GM23338 (cell line): ENCODE results near the gene SEMA5A. TPM values are rescaled to one million over a fixed set of nuclear protein-coding genes. Genes with fewer than 3 reads are reported as not detected.

ENCODE experiments used
- ATAC-seq: fragments of 200-7000 bp; cut with Tn5 transposase; 3 replicates; pipeline ENCODE4 v1.9.1; 2020
- DNase-seq: peaks from one replicate; pipeline ENCODE4 v3.0.0-alpha.2; 2015; ENCODE audit warnings: low spot score
- H2AFZ ChIP-seq: fragments of 200-600 bp; sonication (generic); 2 replicates; pipeline ENCODE4 v1.8.0; 2016; ENCODE audit warnings: antibody characterized with exemption, mild to moderate bottlenecking, moderate library complexity
- H3F3A ChIP-seq: fragments of 200-600 bp; sonication (generic); replicated peaks from 2 replicates; pipeline ENCODE4 v1.8.0; 2017; ENCODE audit warnings: antibody characterized with exemption, mixed run types, low read depth
- H3K27ac ChIP-seq: fragments of 200-600 bp; sonication (generic); 2 replicates; pipeline ENCODE4 v1.6.1; 2016; ENCODE audit warnings: low read depth
- H3K27me3 ChIP-seq: fragments of 200-600 bp; sonication (generic); 2 replicates; pipeline ENCODE4 v1.8.0; 2016; ENCODE audit warnings: mild to moderate bottlenecking, mixed run types, moderate library complexity; ENCODE audit not compliant: insufficient read depth
- H3K36me3 ChIP-seq: fragments of 200-600 bp; sonication (generic); 2 replicates; pipeline ENCODE4 v1.8.0; 2016; ENCODE audit warnings: mild to moderate bottlenecking; ENCODE audit not compliant: insufficient read depth
- H3K4me1 ChIP-seq: fragments of 200-600 bp; sonication (generic); 2 replicates; pipeline ENCODE4 v1.8.0; 2016; ENCODE audit warnings: mild to moderate bottlenecking, moderate library complexity; ENCODE audit not compliant: insufficient read depth
- H3K4me2 ChIP-seq: fragments of 200-600 bp; sonication (generic); 2 replicates; pipeline ENCODE4 v1.7.1; 2017; ENCODE audit warnings: mixed run types
- H3K4me3 ChIP-seq: fragments of 200-600 bp; sonication (generic); 2 replicates; pipeline ENCODE4 v1.6.1; 2016; ENCODE audit warnings: mixed run types
- H3K79me2 ChIP-seq: fragments of 200-600 bp; sonication (generic); replicated peaks from 2 replicates; pipeline ENCODE4 v1.8.0; 2017; ENCODE audit warnings: mild to moderate bottlenecking; ENCODE audit not compliant: insufficient read depth
- H3K9me2 ChIP-seq: fragments of 200-600 bp; sonication (generic); 2 replicates; pipeline ENCODE4 v1.8.0; 2017; ENCODE audit not compliant: insufficient read depth
- H4K20me1 ChIP-seq: fragments of 200-600 bp; sonication (generic); replicated peaks from 2 replicates; pipeline ENCODE4 v1.8.0; 2017; ENCODE audit warnings: mild to moderate bottlenecking; ENCODE audit not compliant: insufficient read depth
- H3K27ac Mint-ChIP-seq: 2 replicates; pipeline ENCODE4 v1.8.0; 2020; ENCODE audit warnings: inconsistent platforms, mild to moderate bottlenecking, moderate library complexity, mixed read lengths
- H3K27me3 Mint-ChIP-seq: 3 replicates; pipeline ENCODE4 v1.8.0; 2022; ENCODE audit warnings: low read depth, mild to moderate bottlenecking, moderate library complexity, mixed read lengths, inconsistent platforms; ENCODE audit not compliant: insufficient read depth, poor library complexity
- H3K36me3 Mint-ChIP-seq: 3 replicates; pipeline ENCODE4 v1.8.0; 2021; ENCODE audit warnings: low read depth, mild to moderate bottlenecking, inconsistent platforms, moderate library complexity, mixed read lengths
- H3K4me1 Mint-ChIP-seq: 3 replicates; pipeline ENCODE4 v1.8.0; 2020; ENCODE audit warnings: mild to moderate bottlenecking, inconsistent platforms, mixed read lengths
- H3K4me3 Mint-ChIP-seq: 3 replicates; pipeline ENCODE4 v1.8.0; 2021; ENCODE audit warnings: moderate library complexity, mild to moderate bottlenecking, inconsistent platforms, mixed read lengths
- H3K9me3 Mint-ChIP-seq: 3 replicates; pipeline ENCODE4 v1.8.0; 2020; ENCODE audit warnings: moderate library complexity, mild to moderate bottlenecking, inconsistent platforms, mixed read lengths
- CREB1 ChIP-seq: fragments of 250-450 bp; sonication (Bioruptor Pico); IDR thresholded peaks from 2 replicates; pipeline ENCODE4 v1.5.0; 2020; ENCODE audit warnings: low read depth, mild to moderate bottlenecking, moderate library complexity
- JUNB ChIP-seq: IDR thresholded peaks from one replicate; pipeline ENCODE4 v1.6.1; 2016; ENCODE audit warnings: antibody characterized with exemption; ENCODE audit not compliant: unreplicated experiment
- NANOG ChIP-seq: IDR thresholded peaks from 2 replicates; pipeline ENCODE4 v1.6.1; 2016; ENCODE audit warnings: antibody characterized with exemption, borderline replicate concordance
- STAT1 ChIP-seq: IDR thresholded peaks from one replicate; pipeline ENCODE4 v1.6.1; 2016; ENCODE audit warnings: antibody characterized with exemption; ENCODE audit not compliant: unreplicated experiment
- ZNF114 ChIP-seq: fragments of 250-450 bp; sonication (Bioruptor Pico); IDR thresholded peaks from 2 replicates; pipeline ENCODE4 v1.5.0; 2020; ENCODE audit warnings: mild to moderate bottlenecking, moderate library complexity
- ZNF331 ChIP-seq: fragments of 250-450 bp; sonication (Bioruptor Pico); IDR thresholded peaks from 2 replicates; pipeline ENCODE4 v1.5.0; 2020; ENCODE audit warnings: low read depth, mild to moderate bottlenecking, moderate library complexity
- polyA plus RNA-seq: library from polyadenylated mRNA; unstranded; fragments of >200 nt; fragmentation: Nextera tagmentation; extraction: Ambion mirVana; gene quantifications from 2 replicates; pipeline ENCODE4 v1.2.1, GENCODE V29; 2016
- total RNA-seq: library from RNA; depleted of rRNA; stranded (reverse); fragments of >200 nt; shearing (Covaris generic); gene quantifications from 2 replicates; pipeline ENCODE4 v1.2.3, GENCODE V29; 2014
- TF ChIP-seq, protein P1 (sequence below): fragments of 250-450 bp; sonication (Bioruptor Pico); IDR thresholded peaks from 2 replicates; pipeline ENCODE4 v1.5.0; 2020; ENCODE audit warnings: mild to moderate bottlenecking, moderate library complexity
- TF ChIP-seq, protein P2 (sequence below): IDR thresholded peaks from 2 replicates; pipeline ENCODE4 v1.6.1; 2016; ENCODE audit warnings: antibody characterized with exemption
- TF ChIP-seq, protein P3 (sequence below): IDR thresholded peaks from one replicate; pipeline ENCODE4 v1.6.1; 2018; ENCODE audit warnings: antibody characterized with exemption; ENCODE audit not compliant: unreplicated experiment

SEMA5A gene
- total and polyA plus RNA-seq, 2 experiments from 2014 or later: 2.1 to 8.1 TPM

DNA sequence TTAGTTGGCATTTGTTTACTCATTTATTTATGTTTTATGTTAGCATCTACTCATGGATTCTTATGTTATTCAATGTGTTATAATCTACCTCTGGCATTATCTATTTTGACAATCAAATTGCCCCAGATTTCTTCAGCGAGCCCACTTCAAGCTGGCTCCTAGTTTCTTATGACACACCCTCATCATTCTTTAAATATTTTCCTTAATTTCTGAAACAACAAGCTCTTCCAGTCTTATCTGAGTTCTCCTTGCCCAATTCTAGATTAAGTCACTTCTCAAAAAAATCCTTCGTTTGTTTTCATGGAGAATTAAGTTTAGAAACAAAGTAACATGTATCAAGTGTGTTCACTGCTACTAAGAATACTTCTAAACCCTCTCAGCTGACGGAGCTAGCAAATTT lies 229.8 kb downstream of the SEMA5A start:
- no peak for ATAC-seq
- H3K4me2 ChIP-seq: no peak overlapping the region
- no peak overlapping the region for H3K27ac Mint-ChIP-seq

More for the DNA sequence above, 229.8 kb downstream of the SEMA5A start:
- H3K4me3 Mint-ChIP-seq: no peak overlapping the region
- Histone ChIP-seq H3F3A (no peaks in the 10 kb centered on the region), H3K9me2 (no peaks in the 10 kb centered on the region), H3K4me3 (no peak overlapping the region), H3K27ac (no peak overlapping the region), H3K27me3 (no peaks in the 10 kb centered on the region), H2AFZ (no peak overlapping the region), H4K20me1 (no peaks in the 10 kb centered on the region), H3K79me2 (no peaks in the 10 kb centered on the region), H3K36me3 (no peaks in the 10 kb centered on the region), H3K4me1 (no peaks in the 10 kb centered on the region)
- no peaks in the 10 kb centered on the region for H3K36me3 Mint-ChIP-seq
- no peaks in the 10 kb centered on the region for H3K27me3 Mint-ChIP-seq
- H3K9me3 Mint-ChIP-seq: no peaks in the 10 kb centered on the region
- H3K4me1 Mint-ChIP-seq: no peaks in the 10 kb centered on the region
- no peak for DNase-seq
- TF ChIP-seq, protein P1, sequence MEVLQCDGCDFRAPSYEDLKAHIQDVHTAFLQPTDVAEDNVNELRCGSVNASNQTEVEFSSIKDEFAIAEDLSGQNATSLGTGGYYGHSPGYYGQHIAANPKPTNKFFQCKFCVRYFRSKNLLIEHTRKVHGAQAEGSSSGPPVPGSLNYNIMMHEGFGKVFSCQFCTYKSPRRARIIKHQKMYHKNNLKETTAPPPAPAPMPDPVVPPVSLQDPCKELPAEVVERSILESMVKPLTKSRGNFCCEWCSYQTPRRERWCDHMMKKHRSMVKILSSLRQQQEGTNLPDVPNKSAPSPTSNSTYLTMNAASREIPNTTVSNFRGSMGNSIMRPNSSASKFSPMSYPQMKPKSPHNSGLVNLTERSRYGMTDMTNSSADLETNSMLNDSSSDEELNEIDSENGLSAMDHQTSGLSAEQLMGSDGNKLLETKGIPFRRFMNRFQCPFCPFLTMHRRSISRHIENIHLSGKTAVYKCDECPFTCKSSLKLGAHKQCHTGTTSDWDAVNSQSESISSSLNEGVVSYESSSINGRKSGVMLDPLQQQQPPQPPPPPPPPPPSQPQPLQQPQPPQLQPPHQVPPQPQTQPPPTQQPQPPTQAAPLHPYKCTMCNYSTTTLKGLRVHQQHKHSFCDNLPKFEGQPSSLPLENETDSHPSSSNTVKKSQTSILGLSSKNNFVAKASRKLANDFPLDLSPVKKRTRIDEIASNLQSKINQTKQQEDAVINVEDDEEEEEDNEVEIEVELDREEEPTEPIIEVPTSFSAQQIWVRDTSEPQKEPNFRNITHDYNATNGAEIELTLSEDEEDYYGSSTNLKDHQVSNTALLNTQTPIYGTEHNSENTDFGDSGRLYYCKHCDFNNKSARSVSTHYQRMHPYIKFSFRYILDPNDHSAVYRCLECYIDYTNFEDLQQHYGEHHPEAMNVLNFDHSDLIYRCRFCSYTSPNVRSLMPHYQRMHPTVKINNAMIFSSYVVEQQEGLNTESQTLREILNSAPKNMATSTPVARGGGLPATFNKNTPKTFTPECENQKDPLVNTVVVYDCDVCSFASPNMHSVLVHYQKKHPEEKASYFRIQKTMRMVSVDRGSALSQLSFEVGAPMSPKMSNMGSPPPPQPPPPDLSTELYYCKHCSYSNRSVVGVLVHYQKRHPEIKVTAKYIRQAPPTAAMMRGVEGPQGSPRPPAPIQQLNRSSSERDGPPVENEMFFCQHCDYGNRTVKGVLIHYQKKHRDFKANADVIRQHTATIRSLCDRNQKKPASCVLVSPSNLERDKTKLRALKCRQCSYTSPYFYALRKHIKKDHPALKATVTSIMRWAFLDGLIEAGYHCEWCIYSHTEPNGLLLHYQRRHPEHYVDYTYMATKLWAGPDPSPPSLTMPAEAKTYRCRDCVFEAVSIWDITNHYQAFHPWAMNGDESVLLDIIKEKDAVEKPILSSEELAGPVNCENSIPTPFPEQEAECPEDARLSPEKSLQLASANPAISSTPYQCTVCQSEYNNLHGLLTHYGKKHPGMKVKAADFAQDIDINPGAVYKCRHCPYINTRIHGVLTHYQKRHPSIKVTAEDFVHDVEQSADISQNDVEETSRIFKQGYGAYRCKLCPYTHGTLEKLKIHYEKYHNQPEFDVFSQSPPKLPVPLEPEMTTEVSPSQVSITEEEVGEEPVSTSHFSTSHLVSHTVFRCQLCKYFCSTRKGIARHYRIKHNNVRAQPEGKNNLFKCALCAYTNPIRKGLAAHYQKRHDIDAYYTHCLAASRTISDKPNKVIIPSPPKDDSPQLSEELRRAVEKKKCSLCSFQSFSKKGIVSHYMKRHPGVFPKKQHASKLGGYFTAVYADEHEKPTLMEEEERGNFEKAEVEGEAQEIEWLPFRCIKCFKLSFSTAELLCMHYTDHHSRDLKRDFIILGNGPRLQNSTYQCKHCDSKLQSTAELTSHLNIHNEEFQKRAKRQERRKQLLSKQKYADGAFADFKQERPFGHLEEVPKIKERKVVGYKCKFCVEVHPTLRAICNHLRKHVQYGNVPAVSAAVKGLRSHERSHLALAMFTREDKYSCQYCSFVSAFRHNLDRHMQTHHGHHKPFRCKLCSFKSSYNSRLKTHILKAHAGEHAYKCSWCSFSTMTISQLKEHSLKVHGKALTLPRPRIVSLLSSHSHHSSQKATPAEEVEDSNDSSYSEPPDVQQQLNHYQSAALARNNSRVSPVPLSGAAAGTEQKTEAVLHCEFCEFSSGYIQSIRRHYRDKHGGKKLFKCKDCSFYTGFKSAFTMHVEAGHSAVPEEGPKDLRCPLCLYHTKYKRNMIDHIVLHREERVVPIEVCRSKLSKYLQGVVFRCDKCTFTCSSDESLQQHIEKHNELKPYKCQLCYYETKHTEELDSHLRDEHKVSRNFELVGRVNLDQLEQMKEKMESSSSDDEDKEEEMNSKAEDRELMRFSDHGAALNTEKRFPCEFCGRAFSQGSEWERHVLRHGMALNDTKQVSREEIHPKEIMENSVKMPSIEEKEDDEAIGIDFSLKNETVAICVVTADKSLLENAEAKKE (CRISPR knock-in tag): no peak
- TF ChIP-seq JUNB (no peak), CREB1 (CRISPR knock-in tag) (no peak), STAT1 (no peak), NANOG (no peak), ZNF331 (no peak), ZNF114 (CRISPR knock-in tag) (no peak)
- TF ChIP-seq, protein P2, sequence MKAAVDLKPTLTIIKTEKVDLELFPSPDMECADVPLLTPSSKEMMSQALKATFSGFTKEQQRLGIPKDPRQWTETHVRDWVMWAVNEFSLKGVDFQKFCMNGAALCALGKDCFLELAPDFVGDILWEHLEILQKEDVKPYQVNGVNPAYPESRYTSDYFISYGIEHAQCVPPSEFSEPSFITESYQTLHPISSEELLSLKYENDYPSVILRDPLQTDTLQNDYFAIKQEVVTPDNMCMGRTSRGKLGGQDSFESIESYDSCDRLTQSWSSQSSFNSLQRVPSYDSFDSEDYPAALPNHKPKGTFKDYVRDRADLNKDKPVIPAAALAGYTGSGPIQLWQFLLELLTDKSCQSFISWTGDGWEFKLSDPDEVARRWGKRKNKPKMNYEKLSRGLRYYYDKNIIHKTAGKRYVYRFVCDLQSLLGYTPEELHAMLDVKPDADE: no peak
- TF ChIP-seq, protein P3, sequence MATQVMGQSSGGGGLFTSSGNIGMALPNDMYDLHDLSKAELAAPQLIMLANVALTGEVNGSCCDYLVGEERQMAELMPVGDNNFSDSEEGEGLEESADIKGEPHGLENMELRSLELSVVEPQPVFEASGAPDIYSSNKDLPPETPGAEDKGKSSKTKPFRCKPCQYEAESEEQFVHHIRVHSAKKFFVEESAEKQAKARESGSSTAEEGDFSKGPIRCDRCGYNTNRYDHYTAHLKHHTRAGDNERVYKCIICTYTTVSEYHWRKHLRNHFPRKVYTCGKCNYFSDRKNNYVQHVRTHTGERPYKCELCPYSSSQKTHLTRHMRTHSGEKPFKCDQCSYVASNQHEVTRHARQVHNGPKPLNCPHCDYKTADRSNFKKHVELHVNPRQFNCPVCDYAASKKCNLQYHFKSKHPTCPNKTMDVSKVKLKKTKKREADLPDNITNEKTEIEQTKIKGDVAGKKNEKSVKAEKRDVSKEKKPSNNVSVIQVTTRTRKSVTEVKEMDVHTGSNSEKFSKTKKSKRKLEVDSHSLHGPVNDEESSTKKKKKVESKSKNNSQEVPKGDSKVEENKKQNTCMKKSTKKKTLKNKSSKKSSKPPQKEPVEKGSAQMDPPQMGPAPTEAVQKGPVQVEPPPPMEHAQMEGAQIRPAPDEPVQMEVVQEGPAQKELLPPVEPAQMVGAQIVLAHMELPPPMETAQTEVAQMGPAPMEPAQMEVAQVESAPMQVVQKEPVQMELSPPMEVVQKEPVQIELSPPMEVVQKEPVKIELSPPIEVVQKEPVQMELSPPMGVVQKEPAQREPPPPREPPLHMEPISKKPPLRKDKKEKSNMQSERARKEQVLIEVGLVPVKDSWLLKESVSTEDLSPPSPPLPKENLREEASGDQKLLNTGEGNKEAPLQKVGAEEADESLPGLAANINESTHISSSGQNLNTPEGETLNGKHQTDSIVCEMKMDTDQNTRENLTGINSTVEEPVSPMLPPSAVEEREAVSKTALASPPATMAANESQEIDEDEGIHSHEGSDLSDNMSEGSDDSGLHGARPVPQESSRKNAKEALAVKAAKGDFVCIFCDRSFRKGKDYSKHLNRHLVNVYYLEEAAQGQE: no peak
